A549 (cell line): ENCODE measurements around the gene ADARB1. TPM values are rescaled to one million over a fixed set of nuclear protein-coding genes. Genes with fewer than 3 reads are reported as not detected.

Experiments
- ATAC-seq, 2 experiments: fragments of 200-7000 bp in 1 of 2; fragments of >200 bp in 1 of 2; cut with Nextera tagmentation in 1 of 2; cut with Tn5 transposase in 1 of 2; 3 replicates each; pipeline versions ENCODE4 v1.8.0 to v1.9.1; 2018 to 2020; ENCODE audit warnings: mild to moderate bottlenecking in 1 of 2, moderate library complexity in 1 of 2
- CTCF ChIA-PET: fragments of 300-600 bp; sonication (Branson Sonifier 250); formaldehyde crosslinking; extraction: SDS; loops from one replicate; lab custom pipeline; 2021; ENCODE audit warnings: antibody characterized with exemption, inconsistent platforms; lab: Yijun Ruan, JAX
- POLR2A ChIA-PET: fragments of 350-600 bp; formaldehyde crosslinking; extraction: SDS; loops from one replicate; lab custom pipeline; 2021; ENCODE audit warnings: antibody characterized with exemption, inconsistent platforms; lab: Yijun Ruan, JAX
- DNase-seq, 2 experiments: peaks; one replicate each; pipeline versions ENCODE4 v3.0.0 to v3.0.0-alpha.2; 2011 to 2016; ENCODE audit warnings: low read depth in 1 of 2, low spot score in 1 of 2
- FAIRE-seq: peaks from 2 replicates; lab custom pipeline; 2011; peaks lifted over from hg19 to GRCh38; lab: Jason Lieb, UNC
- H3K27ac ChIP-seq, 2 experiments: fragments of >200 bp; sonication (Bioruptor Twin); formaldehyde crosslinking; 3 replicates each; pipeline ENCODE4 v1.5.1; 2016 to 2017
- H3K4me1 ChIP-seq: fragments of >200 bp; sonication (Bioruptor Twin); formaldehyde crosslinking; 3 replicates; pipeline ENCODE4 v1.6.1; 2016
- H3K4me2 ChIP-seq: fragments of >200 bp; sonication (Bioruptor Twin); formaldehyde crosslinking; 3 replicates; pipeline ENCODE4 v1.6.1; 2016
- H3K4me3 ChIP-seq: fragments of >200 bp; sonication (Bioruptor Twin); formaldehyde crosslinking; 3 replicates; pipeline ENCODE4 v1.5.1; 2016
- H3K9me3 ChIP-seq: fragments of >200 bp; sonication (Bioruptor Twin); formaldehyde crosslinking; 3 replicates; pipeline ENCODE4 v1.6.1; 2016
- BHLHE40 ChIP-seq: IDR thresholded peaks from 2 replicates; pipeline ENCODE4 v1.6.1; 2012; ENCODE audit warnings: low read depth, low read length, inconsistent platforms
- CBX8 ChIP-seq: fragments of 200-600 bp; sonication (generic); IDR thresholded peaks from 2 replicates; pipeline ENCODE4 v1.6.1; 2016
- CEBPB ChIP-seq, 2 experiments: fragments of >200 bp in 1 of 2; sonication (Bioruptor Twin) in 1 of 2; formaldehyde crosslinking in 1 of 2; IDR thresholded peaks; 2 replicates each; pipeline ENCODE4 v1.6.1; 2012 to 2016
- CHD2 ChIP-seq: fragments of 150-350 bp; IDR thresholded peaks from 2 replicates; pipeline ENCODE4 v1.6.1; 2014; ENCODE audit warnings: low read length; ENCODE audit not compliant: partially characterized antibody
- EHF ChIP-seq: fragments of 250-450 bp; sonication (Bioruptor Pico); IDR thresholded peaks from 2 replicates; pipeline ENCODE4 v1.5.0; 2020; ENCODE audit warnings: mild to moderate bottlenecking
- ESRRA ChIP-seq: fragments of 150-350 bp; IDR thresholded peaks from 2 replicates; pipeline ENCODE4 v1.6.1; 2014; ENCODE audit warnings: mild to moderate bottlenecking, low read length, borderline replicate concordance
- HEYL ChIP-seq: fragments of 250-450 bp; sonication (Bioruptor Pico); IDR thresholded peaks from 2 replicates; pipeline ENCODE4 v1.8.0; 2021; ENCODE audit warnings: mild to moderate bottlenecking, moderate library complexity
- HOXB13 ChIP-seq: fragments of 250-450 bp; sonication (Bioruptor Pico); IDR thresholded peaks from 2 replicates; pipeline ENCODE4 v1.5.0; 2020; ENCODE audit warnings: low read depth, mild to moderate bottlenecking, moderate library complexity
- MAZ ChIP-seq: fragments of 150-350 bp; IDR thresholded peaks from 2 replicates; pipeline ENCODE4 v1.6.1; 2014; ENCODE audit warnings: antibody characterized with exemption, low read depth, low read length, borderline replicate concordance
- MYC ChIP-seq: IDR thresholded peaks from 2 replicates; pipeline ENCODE4 v1.6.1; 2012; ENCODE audit warnings: mild to moderate bottlenecking, inconsistent platforms, low read length, improper control_type of control experiment, borderline replicate concordance
- POLR2A ChIP-seq: IDR thresholded peaks from 2 replicates; pipeline ENCODE4 v1.6.1; 2012; ENCODE audit warnings: mild to moderate bottlenecking, low read length
- POLR2AphosphoS2 ChIP-seq: conservative IDR thresholded peaks from 2 replicates; pipeline ENCODE4 v1.6.1; 2012; ENCODE audit warnings: low read length, improper control_type of control experiment, inconsistent platforms
- RAD21 ChIP-seq, 2 experiments: fragments of >200 bp in 1 of 2; sonication (Bioruptor Twin) in 1 of 2; formaldehyde crosslinking in 1 of 2; IDR thresholded peaks in 1 of 2; conservative IDR thresholded peaks in 1 of 2; 2 replicates in 1 of 2; 3 replicates in 1 of 2; pipeline ENCODE4 v1.6.1; 2012 to 2018; ENCODE audit warnings: inconsistent platforms in 1 of 2
- RFX5 ChIP-seq: fragments of 450-650 bp; IDR thresholded peaks from 2 replicates; pipeline ENCODE4 v1.7.1; 2014; ENCODE audit warnings: antibody characterized with exemption, mild to moderate bottlenecking, moderate library complexity
- SMC3 ChIP-seq: fragments of >200 bp; sonication (Bioruptor Twin); formaldehyde crosslinking; IDR thresholded peaks from 3 replicates; pipeline ENCODE4 v1.6.1; 2018; ENCODE audit warnings: inconsistent platforms
- TP53 ChIP-seq: fragments of 250-450 bp; sonication (Bioruptor Pico); IDR thresholded peaks from 2 replicates; pipeline ENCODE4 v1.5.0; 2021; ENCODE audit warnings: mild to moderate bottlenecking, moderate library complexity
- ZFP36 ChIP-seq: fragments of 450-650 bp; IDR thresholded peaks from 2 replicates; pipeline ENCODE4 v1.6.1; 2014; ENCODE audit warnings: borderline replicate concordance; ENCODE audit not compliant: partially characterized antibody
- WGBS: methylation state at CpG from one replicate; pipeline ENCODE4 v1.1.6; 2017; ENCODE audit errors: missing lambda C conversion rate; 5-methylcytosine and 5-hydroxymethylcytosine counted together
- polyA plus RNA-seq, 4 experiments: library from polyadenylated mRNA; depleted of rRNA in 3 of 4; stranded (reverse); fragments of >200 nt; fragmentation: RNase III in 1 of 4; extraction: RNeasy Plus Mini Kit Qiagen cat#74134 plus additional on column Dnase treatment in 1 of 4; gene quantifications; 2 replicates in 3 of 4; 3 replicates in 1 of 4; pipeline ENCODE4 v1.2.3, GENCODE V29; 2011 to 2017
- TF ChIP-seq, protein P1 (sequence below): IDR thresholded peaks from 2 replicates; pipeline ENCODE4 v1.6.1; 2012
- TF ChIP-seq, protein P2 (sequence below): IDR thresholded peaks from 2 replicates; pipeline ENCODE4 v1.6.1; 2012
- TF ChIP-seq, protein P3 (sequence below): fragments of 250-450 bp; sonication (Bioruptor Pico); IDR thresholded peaks from 2 replicates; pipeline ENCODE4 v1.5.0; 2020; ENCODE audit warnings: low read depth, mild to moderate bottlenecking, moderate library complexity
- TF ChIP-seq, protein P4 (sequence below): fragments of >200 bp; sonication (Bioruptor Twin); formaldehyde crosslinking; IDR thresholded peaks from 2 replicates; pipeline ENCODE4 v1.6.1; 2016
- TF ChIP-seq, protein P5 (sequence below): fragments of >200 bp; sonication (Bioruptor Twin); formaldehyde crosslinking; IDR thresholded peaks from 3 replicates; pipeline ENCODE4 v1.6.1; 2016

Gene ADARB1
- polyA plus RNA-seq, 2 of the 4 experiments (the other 2 are of a cell fraction), result 3.2 to 5.7 TPM

DNA sequence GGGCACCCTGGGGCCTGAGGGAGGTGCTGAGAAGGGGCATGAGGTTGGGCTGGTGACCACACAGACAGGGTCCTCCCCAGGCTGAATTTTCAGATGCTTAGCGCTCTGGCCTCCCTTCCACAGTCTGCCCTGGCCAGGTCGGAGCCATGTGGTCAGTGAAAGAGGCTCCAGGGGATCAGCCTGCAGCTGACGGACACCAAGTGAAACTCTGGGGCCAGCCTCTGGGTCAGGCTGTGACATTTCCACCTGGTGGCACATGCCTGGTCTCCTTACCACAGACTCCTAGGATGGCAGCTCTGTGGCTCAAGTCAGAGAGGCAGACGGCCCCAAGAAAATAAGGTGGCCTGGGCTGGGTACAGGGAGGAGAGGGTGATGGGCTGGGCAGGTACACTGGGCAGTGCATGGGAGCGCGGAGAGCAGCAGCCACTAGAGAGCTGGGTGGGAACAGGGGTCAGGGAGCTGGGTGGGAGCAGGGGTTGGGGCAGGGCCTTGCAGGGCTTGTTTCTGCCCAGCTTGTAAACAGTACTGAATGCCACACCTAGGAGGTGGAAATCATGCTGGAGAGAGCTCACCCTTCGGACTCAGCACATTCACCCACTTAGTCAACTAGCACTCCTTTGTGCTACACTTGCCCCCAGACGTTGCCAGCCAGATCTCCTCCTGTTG, 20.7 kb upstream of the ADARB1 start:
- ChIA-PET POLR2A (no interaction called here), CTCF (interaction anchor here (1.0 to 1.6 kb wide), 5 partner anchors 9 to 104 kb away, joined by 3 to 9 read pairs (median 4); no protein-coding TSS in a partner anchor)
- H3K4me2 ChIP-seq, result no peak overlapping the region
- no peak for TF ChIP-seq TP53 (CRISPR knock-in tag)
- TF ChIP-seq CBX8, result no peak
- TF ChIP-seq, protein P1, sequence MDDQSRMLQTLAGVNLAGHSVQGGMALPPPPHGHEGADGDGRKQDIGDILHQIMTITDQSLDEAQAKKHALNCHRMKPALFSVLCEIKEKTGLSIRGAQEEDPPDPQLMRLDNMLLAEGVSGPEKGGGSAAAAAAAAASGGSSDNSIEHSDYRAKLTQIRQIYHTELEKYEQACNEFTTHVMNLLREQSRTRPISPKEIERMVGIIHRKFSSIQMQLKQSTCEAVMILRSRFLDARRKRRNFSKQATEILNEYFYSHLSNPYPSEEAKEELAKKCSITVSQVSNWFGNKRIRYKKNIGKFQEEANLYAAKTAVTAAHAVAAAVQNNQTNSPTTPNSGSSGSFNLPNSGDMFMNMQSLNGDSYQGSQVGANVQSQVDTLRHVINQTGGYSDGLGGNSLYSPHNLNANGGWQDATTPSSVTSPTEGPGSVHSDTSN, result no peak
- TF ChIP-seq ZFP36, result no peak
- no peak for TF ChIP-seq BHLHE40
- TF ChIP-seq RAD21 (conservative IDR thresholded peaks at IDR 0.05 in 1 of 2, IDR thresholded peaks at IDR 0.05 in 1 of 2), result no peak
- no peak for TF ChIP-seq MAZ
- TF ChIP-seq HOXB13 (CRISPR knock-in tag), result no peak
- no peak for TF ChIP-seq CHD2
- TF ChIP-seq POLR2AphosphoS2, result no peak
- TF ChIP-seq, protein P2, sequence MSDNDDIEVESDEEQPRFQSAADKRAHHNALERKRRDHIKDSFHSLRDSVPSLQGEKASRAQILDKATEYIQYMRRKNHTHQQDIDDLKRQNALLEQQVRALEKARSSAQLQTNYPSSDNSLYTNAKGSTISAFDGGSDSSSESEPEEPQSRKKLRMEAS, result no peak
- TF ChIP-seq CEBPB (IDR thresholded peaks at IDR 0.05), result no peak
- TF ChIP-seq, protein P3, sequence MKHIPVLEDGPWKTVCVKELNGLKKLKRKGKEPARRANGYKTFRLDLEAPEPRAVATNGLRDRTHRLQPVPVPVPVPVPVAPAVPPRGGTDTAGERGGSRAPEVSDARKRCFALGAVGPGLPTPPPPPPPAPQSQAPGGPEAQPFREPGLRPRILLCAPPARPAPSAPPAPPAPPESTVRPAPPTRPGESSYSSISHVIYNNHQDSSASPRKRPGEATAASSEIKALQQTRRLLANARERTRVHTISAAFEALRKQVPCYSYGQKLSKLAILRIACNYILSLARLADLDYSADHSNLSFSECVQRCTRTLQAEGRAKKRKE (CRISPR knock-in tag), result no peak
- no peak for TF ChIP-seq SMC3
- TF ChIP-seq, protein P4, sequence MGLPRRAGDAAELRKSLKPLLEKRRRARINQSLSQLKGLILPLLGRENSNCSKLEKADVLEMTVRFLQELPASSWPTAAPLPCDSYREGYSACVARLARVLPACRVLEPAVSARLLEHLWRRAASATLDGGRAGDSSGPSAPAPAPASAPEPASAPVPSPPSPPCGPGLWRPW, result no peak
- no peak for TF ChIP-seq HEYL
- TF ChIP-seq MYC, result no peak
- TF ChIP-seq ESRRA, result no peak
- no peak for TF ChIP-seq RFX5
- TF ChIP-seq, protein P5, sequence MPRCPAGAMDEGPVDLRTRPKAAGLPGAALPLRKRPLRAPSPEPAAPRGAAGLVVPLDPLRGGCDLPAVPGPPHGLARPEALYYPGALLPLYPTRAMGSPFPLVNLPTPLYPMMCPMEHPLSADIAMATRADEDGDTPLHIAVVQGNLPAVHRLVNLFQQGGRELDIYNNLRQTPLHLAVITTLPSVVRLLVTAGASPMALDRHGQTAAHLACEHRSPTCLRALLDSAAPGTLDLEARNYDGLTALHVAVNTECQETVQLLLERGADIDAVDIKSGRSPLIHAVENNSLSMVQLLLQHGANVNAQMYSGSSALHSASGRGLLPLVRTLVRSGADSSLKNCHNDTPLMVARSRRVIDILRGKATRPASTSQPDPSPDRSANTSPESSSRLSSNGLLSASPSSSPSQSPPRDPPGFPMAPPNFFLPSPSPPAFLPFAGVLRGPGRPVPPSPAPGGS, result no peak
- ATAC-seq, result no peak
- 0 out of 6 replicates have a peak overlapping the region, but pooled peaks of 1 of the 2 experiments have one; percentile 16 for H3K27ac ChIP-seq
- H3K4me1 ChIP-seq, result peaks cover 13% of the 10 kb centered on the region; the same call in 2 of the 3 replicates
- no peak overlapping the region for H3K4me3 ChIP-seq
- FAIRE-seq, result no peak
- WGBS, result 51% methylated on average over 5 of the region's 8 CpGs
- no peak for DNase-seq
- H3K9me3 ChIP-seq, result no peaks in the 10 kb centered on the region

DNA sequence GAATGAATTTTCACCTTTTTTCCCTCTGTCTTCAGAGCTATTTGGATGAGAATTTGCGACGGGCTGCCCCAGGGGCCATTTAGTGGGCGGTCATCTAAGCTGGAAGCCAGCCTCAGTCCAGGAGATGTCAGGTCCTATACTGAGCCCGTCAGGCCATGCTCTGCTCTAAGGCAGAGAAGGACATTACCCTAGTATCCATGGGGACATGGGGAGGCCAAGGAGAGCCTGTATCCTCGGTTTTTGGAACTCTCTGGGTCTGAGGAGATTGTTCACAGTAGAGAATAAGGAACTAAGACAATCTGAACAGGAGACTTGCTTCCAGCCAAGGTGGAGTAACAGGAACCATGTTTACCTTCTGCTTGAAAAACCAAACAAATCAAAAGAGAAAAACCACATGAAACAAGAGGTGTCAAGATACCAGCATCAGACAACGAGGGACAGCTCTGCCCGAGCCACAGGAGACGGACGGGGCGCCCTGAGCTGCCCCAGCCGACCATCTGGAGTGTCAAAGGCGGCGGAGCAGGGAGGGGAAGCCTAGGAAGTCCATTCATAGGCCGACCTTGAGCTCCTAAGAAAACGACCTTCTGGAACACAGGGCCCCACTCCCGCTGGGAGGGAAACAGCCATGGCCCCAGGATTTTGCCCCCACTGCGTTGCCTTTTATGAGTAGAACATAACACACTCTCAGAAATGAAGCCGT, 20.0 kb upstream of the ADARB1 start:
- POLR2A ChIA-PET, result no interaction called here
- Histone ChIP-seq H3K9me3 (no peaks in the 10 kb centered on the region), H3K4me1 (peaks cover 13% of the 10 kb centered on the region; the same call in 2 of the 3 replicates), H3K4me3 (no peak overlapping the region), H3K27ac (no peak overlapping the region), H3K4me2 (no peak overlapping the region)
- FAIRE-seq (no peak), DNase-seq (no peak), ATAC-seq (no peak)
- CTCF ChIA-PET, result interaction anchor here (0.6 to 1.7 kb wide), 10 partner anchors 9 to 399 kb away, joined by 3 to 9 read pairs (median 4); no protein-coding TSS in a partner anchor
- TF ChIP-seq, protein P2, result no peak
- TF ChIP-seq CHD2, result no peak
- TF ChIP-seq, protein P1, result no peak
- TF ChIP-seq EHF (CRISPR knock-in tag), result no peak
- no peak for TF ChIP-seq POLR2A
- WGBS, result 54% methylated on average over 17 of the region's 18 CpGs
